Measurements from ENCODE around the gene KCNJ10.

KCNJ10 gene

DNA sequence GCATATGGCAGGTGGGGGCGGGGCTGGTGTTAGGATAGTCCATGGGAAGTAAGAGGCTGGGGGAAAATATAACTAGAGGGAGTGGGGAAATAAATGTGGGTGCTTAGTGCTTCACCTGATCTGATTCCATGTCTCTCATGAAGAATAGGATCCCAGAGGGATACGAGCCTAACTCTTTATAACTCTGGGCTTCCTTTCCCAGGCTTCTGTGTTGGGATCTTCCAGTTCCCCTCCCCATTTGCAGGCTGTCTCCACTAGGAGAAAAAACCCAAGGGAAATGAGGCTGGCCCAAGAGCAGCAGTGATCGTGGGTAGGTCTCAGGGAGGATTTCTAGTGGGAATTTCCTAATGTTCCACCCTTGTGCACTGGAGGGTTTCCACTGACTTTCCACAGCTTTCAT is 13.0 kb upstream of the KCNJ10 start:
- DNase-seq, result no peak

DNA sequence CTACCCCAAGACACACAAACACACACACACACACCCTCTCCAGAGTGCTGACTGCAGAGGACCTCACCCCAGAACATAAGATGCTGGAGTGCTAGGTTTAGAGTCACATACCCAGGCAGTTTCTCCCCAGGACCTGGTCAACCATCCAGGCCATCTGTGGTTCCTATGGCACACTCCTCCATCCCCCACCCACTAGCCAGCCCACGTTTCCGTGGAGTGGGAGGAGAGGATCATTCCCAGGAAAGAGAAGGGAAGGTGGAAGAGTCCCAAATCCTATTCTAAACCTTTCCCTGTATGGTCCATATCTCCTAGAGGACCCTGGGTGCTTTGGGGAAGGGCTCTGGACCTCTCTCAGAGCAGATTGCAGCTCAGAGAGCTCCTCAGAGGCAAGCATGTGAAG is 12.5 kb upstream of the KCNJ10 start:
- DNase-seq, result no peak

- DNase-seq, result peak; percentile 54
Observed at GRCh38 chr1:160081261-160081936, 11.4 kb upstream of the KCNJ10 start, which contains the start of gene KCNJ9. KCNJ9 (plus strand) TSS chr1:160081538; CDS start chr1:160084031, 2,493 bp downstream.

- no peak for DNase-seq
Observed at GRCh38 chr1:160080381-160081100, 10.6 kb upstream of the KCNJ10 start.

GRCh38 chr1:160079448-160079847 is 9.5 kb upstream of the KCNJ10 start:
- no peak for DNase-seq

- DNase-seq, result peak; percentile 19
Observed at GRCh38 chr1:160078512-160079195, 8.7 kb upstream of the KCNJ10 start.

DNA sequence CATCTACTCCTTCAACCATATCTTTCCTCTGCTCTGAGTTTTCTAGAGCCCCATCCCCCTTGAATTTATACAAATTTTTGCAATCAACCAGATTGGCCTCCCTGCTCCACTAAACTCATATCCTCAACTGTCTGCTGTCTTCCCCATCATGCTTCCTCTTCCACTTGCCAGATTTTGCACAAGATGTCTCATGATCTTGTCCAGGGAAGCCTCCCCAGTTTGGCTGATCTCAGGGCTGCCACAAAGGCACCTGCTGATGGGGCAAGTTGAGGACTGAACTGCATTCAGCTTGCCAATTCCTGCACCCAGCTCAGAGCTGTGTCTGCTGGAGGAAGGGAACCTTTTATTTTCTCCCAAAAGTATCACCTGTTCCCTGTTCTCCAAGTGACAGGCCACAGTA is 7.5 kb upstream of the KCNJ10 start:
- DNase-seq, result no peak

DNA sequence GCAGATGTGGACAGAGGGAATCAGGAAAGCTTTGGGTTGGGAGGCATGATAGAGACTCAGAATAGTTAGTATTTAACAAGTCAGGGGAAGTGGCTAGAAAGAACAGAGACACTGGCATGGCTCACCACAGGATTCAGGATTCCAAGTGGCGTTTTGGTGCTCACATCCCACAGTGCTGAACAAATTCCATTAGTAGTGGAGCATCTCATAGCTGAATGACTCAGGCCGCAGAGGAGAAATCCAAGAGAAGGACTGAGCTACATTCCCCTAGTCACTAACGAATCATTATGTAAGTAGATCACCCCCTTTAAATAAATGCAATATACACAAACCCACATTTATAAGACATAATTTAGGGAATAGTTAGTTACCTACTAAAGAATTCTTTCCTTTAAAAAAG is 6.3 kb upstream of the KCNJ10 start:
- peak; percentile 18 for DNase-seq

GRCh38 chr1:160075836-160076235 is 5.9 kb upstream of the KCNJ10 start:
- DNase-seq, result no peak

DNA sequence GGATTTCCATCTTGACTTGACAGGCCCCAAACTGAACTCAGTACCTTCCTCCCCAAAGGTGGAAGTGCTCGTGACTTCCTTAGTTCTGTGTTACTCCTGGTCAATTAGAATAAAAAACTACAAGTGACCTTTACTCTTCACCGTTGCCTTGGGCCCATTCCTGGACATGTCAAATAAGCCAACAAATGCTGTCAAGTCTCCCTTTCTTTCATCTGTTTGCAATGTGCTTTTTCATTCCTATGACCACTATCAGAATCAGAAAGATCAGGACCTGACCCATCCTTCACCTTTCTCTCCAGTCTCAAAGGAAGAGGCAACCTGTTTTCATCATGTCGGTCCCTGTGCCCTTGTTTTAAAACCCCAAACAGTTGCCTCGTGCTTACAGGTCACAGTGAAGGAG is 4.9 kb upstream of the KCNJ10 start:
- DNase-seq, result no peak

GRCh38 chr1:160071289-160071688 is 1.3 kb upstream of the KCNJ10 start:
- DNase-seq, result no peak

- peak; percentile 61 for DNase-seq
Observed at GRCh38 chr1:160070243-160071163, 543 bp upstream of the KCNJ10 start.

DNA sequence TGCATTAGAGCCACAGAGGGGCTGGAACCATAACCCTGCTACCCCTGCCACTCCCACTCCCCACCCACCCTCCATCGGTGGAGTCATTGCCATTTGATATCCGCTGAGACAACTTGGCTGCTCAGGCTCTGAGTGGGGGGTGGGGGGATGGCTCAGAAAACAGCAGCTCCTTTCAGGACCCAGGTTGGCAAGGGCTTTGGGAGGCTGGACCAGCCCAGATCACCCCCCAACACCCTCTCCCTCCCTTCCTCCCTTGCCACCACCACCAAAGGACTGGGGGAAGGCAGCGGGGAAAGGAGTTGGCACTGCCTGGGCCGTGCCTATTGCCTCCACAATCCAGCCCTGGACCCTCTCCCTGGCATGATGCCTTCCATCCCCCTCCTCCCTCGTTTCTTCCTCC is 1.7 kb downstream of the KCNJ10 start:
- no peak for DNase-seq

GRCh38 chr1:160066829-160067745 is 2.9 kb downstream of the KCNJ10 start:
- DNase-seq, result no peak

GRCh38 chr1:160064746-160065145 is 5.2 kb downstream of the KCNJ10 start:
- DNase-seq, result no peak

DNA sequence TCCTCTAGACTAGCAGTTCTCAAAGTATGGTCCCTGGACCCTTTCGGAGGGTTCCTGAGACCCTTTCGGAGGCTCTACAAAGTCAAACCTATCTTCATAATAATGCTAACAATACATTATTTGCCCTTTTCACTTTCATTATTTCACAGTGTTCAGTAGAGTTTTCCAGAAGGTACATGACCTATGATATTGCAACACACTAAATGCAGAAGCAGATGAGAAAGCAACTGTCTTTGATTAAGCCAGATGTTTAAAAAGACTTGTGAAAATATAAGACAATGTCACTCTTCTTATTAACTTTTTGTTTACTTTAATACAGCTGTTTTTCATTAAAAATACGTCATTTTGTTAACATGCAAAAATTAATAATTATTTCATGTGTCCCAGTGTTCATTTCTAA is 5.8 kb downstream of the KCNJ10 start:
- no peak for DNase-seq

DNA sequence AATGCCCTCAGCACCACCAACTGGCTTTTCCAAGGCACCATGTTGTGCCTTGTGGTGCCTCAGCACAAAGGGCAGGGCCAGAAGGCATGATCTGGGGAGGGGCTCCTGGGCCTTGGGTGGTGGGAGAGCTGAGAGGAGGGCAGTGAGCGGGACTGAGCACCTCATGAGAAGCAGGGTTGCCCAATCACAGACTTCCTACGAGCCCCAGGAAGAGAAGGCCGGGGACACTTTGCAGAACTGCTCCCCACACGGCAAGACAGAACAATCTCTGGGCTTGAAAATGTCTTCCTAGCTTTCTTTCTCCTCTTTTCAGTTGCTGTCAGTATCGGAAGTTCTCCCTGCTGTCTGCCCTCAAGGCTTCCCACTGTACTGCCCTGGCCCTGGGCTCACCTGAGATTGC is 6.8 kb downstream of the KCNJ10 start:
- DNase-seq, result no peak

DNA sequence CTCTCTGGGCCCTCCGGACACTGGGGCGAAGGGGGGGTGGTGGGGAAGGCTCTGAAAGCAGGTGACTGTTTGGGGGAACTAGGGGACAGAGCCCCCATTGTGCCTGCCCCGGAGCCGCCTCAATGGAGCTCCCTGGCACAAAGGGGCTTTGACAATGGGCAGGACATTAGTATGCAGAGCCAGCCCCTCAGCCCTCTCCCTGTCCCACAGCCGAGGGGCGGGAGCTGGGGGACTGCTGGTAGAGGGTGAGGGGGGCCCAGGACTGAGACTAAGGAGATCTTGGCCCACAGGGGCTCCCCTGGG is 7.8 kb downstream of the KCNJ10 start:
- DNase-seq, result no peak

- DNase-seq, result no peak
Observed at GRCh38 chr1:160061369-160062229, 8.4 kb downstream of the KCNJ10 start.

GRCh38 chr1:160058087-160058486 is 11.9 kb downstream of the KCNJ10 start:
- DNase-seq, result no peak

- no peak for DNase-seq
Observed at GRCh38 chr1:160056648-160057169, 13.3 kb downstream of the KCNJ10 start.

Measured in fibroblast of skin of right biceps (primary cell).